Endothelial cell of umbilical vein (primary cell): Measurements from ENCODE around the gene GP9.

Experiments used
- POLR2A ChIP-seq: IDR thresholded peaks from 2 replicates; pipeline ENCODE4 v1.6.1; 2012; ENCODE audit warnings: low read depth, mild to moderate bottlenecking, control low read depth, low read length
- TF ChIP-seq, protein P1 (sequence below), 2 donors: IDR thresholded peaks; 1 replicate in 1 of 2; 2 replicates in 1 of 2; pipeline ENCODE4 v1.5.1; 2011; ENCODE audit warnings: low read length in 2 of 2, mild to moderate bottlenecking in 2 of 2, moderate library complexity in 2 of 2, control low read depth in 1 of 2, inconsistent platforms in 1 of 2, low read depth in 1 of 2; ENCODE audit not compliant: insufficient read depth in 1 of 2; ENCODE audit errors: extremely low read depth in 1 of 2

DNA sequence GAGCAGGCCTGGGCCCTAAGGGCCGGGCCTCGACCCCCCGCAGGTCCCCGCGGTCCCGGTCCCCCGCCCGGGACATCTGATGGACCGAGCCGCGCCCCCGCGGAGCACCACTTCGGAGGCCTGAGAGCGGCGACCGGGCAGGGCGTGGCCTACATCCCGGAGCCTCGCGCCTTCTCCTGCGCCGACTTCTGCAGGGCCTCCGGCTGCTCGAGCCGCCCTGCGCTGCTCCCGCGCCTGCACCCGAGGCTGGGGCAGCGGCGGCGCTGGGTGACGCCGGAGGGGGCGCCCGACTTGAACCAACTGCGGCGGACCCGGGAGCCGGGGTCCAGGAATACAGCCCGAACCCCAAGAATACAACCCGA is 14.9 kb upstream of the GP9 start:
- TF ChIP-seq, protein P1, sequence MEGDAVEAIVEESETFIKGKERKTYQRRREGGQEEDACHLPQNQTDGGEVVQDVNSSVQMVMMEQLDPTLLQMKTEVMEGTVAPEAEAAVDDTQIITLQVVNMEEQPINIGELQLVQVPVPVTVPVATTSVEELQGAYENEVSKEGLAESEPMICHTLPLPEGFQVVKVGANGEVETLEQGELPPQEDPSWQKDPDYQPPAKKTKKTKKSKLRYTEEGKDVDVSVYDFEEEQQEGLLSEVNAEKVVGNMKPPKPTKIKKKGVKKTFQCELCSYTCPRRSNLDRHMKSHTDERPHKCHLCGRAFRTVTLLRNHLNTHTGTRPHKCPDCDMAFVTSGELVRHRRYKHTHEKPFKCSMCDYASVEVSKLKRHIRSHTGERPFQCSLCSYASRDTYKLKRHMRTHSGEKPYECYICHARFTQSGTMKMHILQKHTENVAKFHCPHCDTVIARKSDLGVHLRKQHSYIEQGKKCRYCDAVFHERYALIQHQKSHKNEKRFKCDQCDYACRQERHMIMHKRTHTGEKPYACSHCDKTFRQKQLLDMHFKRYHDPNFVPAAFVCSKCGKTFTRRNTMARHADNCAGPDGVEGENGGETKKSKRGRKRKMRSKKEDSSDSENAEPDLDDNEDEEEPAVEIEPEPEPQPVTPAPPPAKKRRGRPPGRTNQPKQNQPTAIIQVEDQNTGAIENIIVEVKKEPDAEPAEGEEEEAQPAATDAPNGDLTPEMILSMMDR (IDR thresholded peaks at IDR 0.05; ENCODE audit: extremely low read depth in 1 of 2, insufficient read depth in 1 of 2, low read depth in 1 of 2, low read length in 2 of 2): peak; percentile 10 to 25
- no peak for TF ChIP-seq POLR2A
